ENCODE measurements around the gene GNLY.
A peak's percentile ranks its signal among the peaks of the same experiment; 100 is the strongest.
"Not testable (repeated sequence)": the region's sequence is repeated elsewhere in the genome, so short reads cannot be mapped to it uniquely, and the experiment has no call there.

Gene GNLY

DNA sequence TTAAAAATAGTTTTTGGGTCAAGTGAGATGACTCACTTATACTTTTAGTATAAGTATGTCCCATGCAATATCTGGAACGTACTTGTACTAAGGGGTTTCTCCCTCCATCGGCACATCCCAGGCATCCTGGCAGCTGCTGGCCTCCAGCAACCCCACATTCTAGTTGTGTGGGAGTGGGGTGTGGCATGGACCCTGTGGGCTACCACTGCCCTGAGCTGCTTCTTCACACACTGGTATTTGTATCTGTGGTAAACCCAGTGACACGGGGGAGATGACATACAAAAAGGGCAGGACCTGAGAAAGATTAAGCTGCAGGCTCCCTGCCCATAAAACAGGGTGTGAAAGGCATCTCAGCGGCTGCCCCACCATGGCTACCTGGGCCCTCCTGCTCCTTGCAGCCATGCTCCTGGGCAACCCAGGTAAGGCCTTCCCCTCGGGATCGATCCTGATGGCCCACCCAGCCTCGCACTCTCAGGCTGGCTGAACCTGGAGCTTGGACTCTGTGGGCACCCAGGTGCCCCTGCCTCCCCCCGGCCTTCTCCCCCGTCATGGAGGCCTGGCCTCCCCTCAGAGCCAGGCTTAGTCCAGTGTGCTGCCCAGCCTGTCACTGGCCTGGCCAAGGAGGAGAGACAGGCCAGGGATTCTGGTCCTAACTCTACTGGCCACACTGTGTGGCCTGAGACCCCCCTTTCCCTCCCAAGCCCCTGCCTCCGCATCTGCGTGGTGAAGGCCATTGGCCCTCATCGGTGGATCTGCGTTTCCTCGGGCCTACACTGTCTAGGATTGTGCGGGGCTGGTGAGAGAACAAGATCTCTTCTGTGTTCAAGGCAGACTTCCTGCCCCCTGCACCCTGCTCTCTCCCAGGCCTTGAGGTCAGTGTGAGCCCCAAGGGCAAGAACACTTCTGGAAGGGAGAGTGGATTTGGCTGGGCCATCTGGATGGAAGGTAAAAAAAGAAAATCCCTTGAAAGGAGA, at the start of gene GNLY:
Gene GNLY (plus strand): TSS at position 307 of the 974 bp plus-strand sequence. CDS start 61 bp downstream, at position 368.
- no peak for DNase-seq

DNA sequence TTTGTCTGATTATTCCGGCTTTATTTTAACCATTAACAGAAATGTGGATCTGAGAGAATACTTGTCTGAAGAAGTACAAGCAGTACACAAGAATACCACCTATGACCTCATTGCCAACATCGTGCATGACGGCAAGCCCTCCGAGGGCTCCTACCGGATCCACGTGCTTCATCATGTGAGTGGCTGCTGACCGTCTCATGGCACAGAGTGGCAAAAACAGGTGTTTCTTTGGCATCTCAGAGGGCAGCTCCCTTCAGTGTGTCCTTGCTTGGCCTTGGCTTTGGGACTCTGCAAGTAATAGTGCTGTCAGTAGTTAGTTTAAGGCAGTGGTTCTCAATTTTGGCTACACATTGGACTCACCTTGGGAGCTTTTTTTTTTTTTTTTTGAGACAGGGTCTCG, 49.2 kb upstream of the GNLY start:
- no peak for DNase-seq

DNA sequence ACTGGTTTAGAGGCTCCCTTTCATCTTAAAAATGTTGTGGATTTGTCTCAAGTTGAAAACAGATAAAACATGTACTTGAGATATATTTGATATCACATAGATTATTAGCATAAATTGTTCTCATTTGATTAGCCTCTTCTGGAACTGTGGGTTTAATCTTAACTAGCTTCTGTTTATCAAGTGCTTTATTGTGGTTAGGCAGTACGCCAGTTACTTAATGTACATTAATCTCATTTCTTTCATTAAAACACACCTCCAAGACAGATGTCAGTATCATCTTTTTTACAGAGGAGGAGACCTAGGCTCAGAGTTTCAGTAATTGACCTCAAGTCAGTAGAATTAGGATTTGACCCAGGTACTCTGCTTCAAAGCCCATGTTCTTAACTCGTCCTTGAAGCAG, 48.0 kb upstream of the GNLY start:
- DNase-seq: no peak

DNA sequence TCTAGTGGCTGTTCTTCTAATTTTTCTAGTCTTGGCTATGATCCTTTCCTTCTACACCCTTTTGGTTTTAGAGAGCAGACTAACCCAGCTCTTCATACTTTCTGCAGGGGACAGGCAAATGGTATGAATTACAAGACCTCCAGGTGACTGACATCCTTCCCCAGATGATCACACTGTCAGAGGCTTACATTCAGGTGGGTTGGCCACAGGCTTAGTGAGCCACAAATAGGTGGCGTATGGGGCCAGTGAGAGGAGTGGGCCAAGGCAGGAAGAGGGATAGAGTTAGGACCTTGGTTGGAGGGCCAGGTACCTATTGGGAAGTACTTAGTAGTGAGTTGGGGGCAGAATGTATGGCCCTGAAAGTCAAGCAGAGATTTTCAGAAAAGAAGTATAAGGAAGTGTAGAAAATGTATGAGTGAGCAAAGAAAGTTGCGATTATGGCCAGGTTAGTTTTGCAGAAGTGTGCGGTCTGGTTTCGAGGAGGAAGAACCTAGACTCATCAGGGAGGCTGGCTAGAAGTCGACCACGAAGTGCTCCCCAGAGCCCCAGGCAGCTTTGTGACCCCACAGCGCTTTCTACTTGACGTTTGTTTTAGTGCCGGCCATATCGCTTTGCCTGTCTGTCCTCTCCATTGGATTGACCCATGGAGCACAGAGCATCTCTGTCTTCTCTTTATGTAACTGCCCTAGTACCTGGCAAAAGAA, 46.2 kb upstream of the GNLY start:
- DNase-seq: no peak

DNA sequence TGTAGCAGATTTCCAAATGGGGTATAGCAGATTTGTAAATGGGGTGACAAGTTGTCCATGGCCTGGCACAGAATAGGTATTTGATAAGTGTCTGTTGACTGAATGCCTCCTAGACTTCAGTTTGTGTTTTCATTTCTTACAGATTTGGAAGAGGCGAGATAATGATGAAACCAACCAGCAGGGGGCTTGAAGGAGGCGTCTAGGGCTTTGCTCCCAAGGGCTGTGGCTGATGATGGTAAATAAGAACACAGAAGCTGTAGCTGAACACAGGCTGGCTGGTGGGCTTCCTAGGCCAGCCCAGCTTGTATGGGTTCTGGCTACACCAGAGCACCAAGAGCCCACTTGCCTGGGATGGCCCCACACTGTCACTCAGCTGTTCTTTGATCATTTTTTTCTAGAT, 45.5 kb upstream of the GNLY start:
- DNase-seq: peak; percentile 40

DNA sequence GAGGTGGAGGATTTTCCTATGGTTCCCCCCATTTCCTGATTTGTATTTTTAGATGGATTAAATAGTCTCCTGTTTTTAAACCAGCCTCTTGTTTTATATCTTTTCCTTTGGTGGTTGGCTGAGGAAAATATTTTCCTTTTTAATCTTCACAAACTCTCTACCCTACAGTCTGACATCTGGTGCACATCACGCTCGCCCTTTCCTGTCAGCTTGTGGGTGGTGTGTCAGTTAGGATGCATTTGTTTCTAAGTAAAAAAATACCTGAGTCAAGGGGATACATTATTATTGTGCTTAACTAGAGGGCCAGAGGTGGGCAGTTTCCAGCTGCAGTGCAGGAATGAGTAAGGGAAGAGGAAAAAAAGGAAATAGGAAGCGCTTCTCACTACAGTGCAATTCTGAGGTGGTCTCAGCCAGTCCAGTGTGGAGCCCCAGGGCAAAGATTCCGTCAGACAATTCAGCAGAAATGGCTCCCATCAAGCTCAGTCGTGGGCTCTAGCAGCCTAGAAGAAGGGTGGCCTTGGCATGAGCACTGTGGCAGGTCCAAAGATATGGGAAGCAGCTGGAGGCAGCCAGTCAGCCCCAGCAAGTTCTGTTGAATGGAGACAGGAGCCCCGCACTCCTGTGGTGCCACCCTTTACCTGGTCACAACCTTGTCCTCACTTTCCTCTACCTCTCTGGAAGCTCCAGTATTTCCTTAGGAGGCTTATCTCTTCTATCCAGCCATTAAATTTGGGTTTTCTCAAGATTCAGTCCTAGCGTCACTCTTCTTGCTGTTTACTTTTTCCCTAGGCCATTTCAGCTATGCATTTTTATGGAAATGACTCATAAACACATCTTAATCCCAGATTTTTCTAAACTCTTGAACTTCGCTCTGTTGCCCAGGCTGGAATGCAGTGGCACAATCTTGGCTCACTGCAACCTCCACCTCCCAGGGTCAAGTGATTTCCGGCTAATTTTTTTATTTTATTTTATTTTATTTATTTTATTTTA, 44.7 kb upstream of the GNLY start:
- no peak for DNase-seq

DNA sequence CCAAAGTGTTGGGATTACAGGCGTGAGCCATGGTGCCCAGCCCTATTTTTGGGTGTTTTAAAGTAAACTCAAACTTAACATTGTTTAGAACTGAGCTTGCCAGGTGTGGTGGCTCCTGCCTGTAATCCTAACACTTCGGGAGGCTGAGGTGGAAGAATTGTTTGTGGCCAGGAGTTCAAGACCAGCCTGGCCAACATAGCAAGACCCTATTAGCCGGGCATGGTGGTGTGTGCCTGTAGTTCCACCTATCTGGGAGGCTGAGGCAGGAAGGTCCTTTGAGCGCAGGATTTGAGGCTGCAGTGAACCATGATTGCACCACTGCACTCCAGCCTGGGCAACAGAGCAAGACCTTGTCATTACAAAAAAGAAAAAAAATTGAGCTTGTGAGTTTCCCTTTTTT, 43.7 kb upstream of the GNLY start:
- no peak for DNase-seq

DNA sequence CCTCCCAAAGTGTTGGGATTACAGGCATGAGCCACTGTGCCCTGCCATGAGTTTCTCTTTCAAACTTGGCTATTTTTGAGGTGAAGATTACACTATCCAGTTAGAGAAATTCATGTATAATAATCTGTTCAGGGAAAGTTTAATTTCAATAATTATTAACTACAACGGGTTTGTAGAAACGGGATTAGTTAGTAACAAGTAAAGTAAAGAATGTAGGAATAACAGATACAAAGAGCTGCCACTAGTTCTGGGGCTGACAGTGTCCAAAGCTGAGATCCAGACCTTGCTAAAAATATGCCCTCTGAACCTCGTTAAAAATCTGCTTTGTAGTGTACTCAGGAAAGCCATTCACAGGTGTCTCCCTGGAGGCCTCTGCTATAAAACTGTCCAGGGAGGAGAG, 43.1 kb upstream of the GNLY start:
- no peak for DNase-seq

DNA sequence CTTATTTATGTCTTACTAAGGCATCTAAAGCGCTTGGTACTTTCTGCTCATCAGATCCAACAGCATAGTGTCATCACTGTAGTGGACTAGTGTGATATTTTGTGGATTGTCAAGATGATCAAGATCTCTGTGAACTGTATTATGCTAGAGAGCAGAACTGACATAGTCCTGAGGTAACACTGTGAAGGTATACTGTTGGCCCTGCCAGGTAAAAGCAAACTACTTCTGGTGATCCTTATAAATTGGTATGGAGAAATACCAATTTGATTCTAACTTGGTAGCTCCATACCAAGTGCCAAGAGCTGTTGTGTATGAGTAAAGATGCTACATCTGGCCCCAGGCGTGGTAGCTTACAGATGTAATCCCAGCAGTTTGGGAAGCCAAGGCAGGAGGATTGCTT, 42.1 kb upstream of the GNLY start:
- no peak for DNase-seq

DNA sequence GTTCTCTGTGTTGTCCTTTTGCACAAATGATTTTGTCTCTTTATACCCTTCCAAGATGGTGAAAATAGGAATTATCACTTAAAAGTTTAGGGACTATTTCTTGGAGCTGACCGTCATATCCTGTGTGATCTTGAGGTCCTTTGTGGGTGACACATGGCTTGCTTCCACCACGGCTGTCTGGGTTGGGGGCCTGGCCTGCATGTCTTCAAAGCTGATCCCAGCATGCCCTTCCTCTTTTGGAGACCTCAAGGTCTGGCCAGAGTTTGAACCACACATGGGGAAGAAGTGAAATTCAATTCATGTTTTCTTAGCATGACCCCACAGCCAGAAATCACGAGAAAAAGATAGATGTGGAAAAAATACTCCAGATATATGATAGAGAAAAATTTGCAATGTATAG, 40.2 kb upstream of the GNLY start:
- no peak for DNase-seq

DNA sequence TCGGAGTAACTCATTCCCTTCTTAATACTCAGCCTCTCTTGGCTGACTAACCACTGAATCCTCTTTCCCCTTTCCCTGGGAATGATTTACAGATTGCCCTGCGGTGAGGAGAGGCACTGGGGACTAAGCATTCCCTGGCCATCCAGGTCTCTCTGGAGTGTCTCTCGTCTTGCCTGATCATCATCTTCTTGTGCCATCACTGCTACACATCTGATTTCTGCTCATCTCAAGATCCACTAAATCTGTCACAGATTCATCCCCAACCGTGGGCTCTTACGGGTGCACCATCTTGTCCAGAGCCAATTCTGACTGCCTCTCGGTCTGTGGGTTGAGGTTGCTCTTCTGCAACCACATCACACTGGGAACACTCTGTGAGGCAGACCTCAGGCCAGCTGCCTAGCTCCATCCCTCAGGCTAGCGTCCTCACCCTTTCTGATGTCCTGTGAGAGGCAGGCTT, 38.2 kb upstream of the GNLY start:
- DNase-seq: no peak

DNA sequence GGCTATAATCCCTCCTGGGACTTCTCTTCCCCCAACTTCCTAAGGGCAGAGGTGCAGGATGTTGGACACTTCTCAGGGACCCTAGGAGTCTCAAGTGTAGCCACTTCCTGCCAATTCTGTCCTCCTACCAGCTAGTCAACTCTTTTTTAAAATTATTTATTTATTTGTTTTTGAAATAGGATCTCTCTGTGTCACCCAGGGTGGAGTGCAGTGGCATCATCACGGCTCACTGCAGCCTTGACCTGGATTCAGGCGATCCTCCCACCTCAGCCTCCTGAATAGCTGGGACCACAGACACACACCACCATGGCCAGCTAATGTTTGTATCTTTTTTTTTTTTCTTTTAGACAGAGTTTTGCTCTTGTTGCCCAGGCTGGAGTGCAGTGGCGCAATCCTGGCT, 37.7 kb upstream of the GNLY start:
- DNase-seq: no peak

DNA sequence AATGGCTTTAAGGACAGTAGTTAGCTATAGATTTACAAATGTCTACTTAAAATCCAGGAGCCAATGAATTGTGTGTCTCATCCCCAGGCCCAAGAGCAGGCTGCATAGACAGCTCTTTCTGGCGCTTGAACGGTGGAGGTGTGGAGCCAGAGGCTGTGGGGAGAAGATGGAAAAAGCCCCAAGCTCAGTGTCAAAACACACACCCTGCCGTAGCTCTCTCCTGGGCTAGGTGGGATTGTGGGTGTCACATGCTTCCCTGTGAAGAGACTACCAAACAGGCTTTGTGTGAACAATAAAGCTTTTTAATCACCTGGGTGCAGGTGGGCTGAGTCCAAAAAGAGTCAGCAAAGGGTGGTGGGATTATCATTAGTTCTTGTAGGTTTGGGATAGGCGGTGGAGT, 36.8 kb upstream of the GNLY start:
- not testable (repeated sequence) for DNase-seq

DNA sequence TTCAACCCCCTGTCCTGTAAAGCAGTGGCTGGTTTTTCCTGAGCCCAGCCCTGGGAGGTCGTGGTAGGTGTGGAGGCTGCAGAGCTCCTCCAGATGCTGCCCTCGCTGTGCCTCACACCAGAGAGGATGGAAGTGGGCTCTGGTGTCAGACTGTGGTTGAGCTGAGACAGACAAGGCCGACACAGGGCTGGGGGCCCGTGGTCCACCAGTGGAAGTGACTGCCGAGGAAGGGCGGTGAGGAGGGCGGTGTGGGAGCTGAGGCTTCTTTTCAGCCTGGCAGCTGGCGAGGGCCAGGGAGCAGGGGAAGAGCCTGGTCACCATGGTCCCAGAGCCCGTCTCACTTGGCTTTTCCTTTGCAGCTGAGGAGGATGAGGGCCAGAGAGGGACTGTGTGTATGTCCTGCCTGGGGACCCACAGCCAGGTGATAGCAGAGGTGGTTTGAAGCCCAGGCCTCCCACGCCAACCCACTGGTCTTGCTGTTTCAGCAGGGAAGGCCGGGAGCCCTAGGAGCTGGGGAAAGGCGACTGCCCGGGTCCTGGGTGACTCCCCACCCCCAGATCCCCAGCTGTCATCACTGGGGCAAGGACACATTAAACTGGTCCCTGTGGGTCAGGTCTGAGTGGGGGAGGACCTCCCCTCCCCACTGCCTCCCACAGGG, 34.7 kb upstream of the GNLY start:
- no peak for DNase-seq

DNA sequence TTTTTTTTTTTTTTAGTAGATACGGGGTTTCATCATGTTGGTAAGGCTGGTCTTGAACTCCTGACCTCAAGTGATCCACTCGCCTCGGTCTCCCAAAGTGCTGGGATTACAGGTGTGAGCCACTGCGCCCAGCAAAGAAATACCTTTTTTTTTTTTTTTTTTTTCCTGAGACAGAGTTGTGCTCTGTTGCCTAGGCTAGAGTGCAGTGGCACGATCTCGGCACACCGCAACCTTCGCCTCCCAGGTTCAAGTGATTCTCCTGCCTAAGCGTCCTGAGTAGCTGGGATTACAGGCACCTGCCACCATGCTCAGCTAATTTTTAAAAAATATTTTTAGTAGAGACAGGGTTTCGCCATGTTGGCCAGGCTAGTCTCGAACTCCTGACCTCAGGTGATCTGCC, 33.9 kb upstream of the GNLY start:
- not testable (repeated sequence) for DNase-seq

DNA sequence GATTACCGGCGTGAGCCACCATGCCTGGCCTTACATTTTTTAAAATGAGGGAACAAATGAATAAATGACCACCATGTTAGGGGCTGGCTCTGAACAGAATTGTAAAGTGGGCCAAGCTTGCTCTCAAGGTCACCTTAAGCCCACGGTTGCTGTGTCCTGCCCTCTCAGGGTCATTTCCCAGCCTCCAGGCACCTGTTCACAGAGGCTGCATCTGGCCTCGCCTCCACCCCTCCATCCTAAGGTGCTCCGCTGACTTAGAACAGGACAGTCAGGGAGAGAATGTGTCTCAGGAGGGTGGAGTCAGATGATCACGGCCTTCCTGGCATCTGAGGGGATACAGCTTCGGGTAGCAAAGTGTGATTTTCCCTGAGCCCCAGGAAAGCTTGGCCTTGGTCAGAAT, 33.4 kb upstream of the GNLY start:
- no peak for DNase-seq

DNA sequence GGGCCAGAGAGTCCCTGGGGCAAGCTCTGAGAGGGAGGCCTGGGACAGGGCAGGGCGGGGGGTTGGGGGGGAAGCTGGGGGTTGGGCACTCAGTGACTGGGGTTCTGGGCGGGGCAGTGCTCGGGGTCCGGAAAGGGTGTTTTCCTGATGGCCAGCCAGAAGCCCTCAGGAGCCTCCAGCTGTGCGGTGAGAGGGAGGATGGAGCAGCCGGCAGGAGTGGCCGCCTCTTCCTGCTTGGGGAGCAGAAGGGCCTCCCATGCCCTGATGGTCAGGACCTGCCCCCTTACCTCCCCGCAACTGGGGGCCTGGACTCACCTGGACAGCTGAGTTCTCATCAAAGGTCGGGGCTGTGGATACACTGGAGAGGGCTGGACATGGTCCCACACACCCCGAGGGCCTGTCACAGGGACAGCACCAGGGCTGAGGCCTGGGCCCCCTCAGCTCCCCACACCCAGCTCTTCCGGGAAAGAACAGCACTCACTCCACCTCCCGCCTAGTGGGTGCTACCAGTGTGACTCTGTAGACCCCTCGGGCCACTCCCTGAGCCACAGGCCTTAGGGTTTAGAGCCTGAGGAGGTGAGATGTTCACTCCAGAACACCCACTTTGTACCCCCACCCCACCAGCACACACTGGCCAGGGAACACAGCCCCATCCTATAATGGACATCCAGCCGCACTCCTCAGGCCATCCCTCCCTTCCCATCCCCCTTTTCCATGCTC, 32.9 kb upstream of the GNLY start:
- no peak for DNase-seq

DNA sequence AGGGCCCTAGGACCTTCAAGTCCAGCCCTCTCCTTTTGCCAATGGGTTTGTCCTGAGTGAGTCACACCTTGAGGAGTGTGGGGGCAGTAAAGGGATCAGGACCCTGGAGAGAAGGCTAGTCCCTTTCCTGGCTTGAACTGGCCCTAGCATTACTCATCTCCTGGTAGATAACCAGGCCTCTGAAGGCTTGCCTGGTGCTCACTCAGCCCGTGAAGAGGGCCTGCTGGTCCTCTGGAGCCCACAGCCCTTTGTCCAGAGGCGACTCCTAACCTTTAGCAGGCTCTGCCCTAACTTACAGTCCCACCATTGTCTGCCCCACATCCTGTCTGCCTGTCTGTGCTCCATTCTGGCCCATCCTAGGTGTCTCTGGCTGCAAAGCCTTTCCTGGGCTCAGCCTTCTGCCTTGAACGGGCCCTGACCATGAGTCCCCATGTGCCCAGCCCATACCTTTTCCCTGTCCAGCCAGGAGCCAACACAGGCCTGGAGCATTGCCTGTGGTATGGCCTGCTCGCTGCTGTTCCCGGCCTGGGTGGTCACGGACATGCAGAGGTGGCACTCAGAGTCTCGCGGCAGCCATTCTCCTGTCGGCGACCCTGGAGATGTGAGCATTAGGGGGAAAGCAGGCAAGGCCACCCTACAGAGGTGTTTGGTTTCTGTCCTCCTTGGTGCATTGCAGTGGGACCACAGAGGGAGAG, 31.1 kb upstream of the GNLY start:
- DNase-seq: no peak

DNA sequence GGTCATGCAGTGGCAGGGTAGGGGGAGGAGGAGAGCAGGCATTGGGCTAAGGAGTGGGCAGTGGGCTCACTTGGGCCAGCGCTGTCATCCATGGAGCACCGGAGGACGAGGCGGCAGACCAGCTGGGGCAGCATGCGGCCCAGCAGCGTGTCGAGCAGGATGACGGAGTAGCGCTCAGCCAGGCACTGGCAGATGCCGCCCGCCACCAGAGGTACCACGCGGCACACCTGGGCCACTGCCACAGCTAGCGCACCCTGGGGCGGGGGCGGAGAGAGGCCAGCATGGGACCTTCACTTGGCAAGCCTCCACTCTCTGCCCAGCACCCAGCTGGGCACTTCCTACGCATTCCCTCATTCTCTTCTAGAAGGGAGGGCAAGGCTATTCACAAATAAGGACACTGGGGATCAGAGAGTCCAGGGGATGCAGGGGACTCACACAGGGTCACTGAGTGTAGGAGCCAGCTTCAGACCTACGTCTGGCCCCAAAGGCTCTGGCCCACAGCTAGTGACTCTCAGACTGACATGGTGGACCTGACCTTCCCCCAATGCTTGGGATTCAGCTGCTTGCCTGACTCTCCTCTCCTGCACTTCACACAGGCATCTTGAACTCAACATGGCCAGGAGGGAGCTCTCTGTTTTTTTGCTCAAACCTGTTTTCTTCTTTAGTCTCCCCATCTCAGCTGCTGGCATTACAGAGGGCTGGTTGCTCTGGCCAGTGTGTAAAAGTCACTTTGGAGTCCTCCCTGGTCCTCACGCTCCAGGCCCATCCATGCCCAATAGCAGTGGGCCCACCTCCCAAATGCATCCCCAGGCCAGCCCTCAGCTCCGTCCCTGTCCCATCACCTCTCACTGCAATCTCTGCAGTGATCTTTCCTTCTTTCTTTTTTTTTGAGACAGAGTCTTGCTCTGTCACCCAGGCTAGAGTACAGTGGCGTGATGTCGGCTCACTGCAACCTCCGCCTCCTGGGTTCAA, 30.3 kb upstream of the GNLY start:
- DNase-seq: peak; percentile 18
